HPDE6-E6E7 (cell line): ENCODE measurements around the gene MAN2B2.

Experiments used
- DNase-seq: peaks from one replicate; pipeline ENCODE4 v3.0.0; 2011; ENCODE audit warnings: missing footprints; ENCODE audit errors: extremely low spot score

The MAN2B2 gene

DNA sequence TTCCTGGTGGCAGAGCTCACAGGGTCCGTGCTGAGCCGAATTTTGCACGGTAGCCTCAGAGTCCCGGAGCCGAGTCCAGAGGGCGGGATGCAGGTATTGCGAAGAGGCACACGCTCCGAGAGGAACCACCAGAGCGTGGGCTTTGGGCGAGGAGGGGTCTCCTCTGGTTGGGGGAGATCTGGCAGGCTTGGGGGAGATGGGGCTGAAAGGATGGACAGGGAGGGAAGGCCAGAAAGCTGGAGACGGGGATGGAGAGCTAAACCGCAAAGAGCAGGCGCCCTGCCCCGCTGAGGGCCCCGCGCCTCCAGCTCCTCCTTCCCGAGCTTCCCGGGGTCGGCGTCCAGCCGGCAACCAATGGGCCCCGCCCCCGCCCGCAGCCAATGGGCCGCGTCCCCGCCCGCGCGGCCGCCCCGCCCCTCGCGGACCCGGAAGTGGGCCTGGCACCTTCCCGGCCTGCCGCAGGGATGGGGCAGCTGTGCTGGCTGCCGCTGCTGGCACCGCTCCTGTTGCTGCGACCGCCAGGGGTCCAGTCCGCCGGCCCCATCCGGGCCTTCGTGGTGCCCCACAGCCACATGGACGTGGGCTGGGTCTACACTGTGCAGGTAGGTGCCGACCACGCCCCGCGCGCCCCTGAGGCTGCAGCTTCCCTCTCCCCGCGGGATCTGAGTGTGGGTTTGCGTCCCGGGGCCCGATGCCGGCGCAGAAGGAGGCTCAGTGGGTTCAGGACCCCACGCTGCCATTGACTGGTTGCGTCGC, at the start of gene MAN2B2:
Gene MAN2B2 (plus strand): TSS at position 443 of the 756 bp plus-strand sequence. CDS start 22 bp downstream, at position 465.
- peak; percentile 89 for DNase-seq

GRCh38 chr4:6525474-6525873, 49.5 kb upstream of the MAN2B2 start:
- no peak for DNase-seq

DNA sequence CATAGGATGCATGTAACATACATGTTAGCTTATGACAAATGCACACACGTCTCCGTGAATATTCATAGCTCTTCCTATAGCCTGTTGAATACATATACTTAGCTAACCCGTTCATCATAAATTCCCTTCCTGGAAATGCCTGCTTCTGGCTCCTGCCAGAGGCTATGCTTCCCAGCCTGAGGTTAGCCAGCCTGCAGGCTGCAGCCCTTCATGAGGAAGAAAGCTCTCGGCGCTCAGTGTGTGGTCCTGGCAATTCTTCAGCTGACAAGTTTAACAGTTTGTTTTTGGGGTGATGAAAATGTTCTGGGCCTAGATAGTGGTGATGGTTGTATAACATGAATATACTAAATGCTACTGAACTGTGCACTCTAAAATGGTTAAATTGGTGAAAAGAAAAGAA, 48.8 kb upstream of the MAN2B2 start:
- DNase-seq, result no peak

- DNase-seq, result no peak
Measured at GRCh38 chr4:6526671-6527091, 48.3 kb upstream of the MAN2B2 start.

DNA sequence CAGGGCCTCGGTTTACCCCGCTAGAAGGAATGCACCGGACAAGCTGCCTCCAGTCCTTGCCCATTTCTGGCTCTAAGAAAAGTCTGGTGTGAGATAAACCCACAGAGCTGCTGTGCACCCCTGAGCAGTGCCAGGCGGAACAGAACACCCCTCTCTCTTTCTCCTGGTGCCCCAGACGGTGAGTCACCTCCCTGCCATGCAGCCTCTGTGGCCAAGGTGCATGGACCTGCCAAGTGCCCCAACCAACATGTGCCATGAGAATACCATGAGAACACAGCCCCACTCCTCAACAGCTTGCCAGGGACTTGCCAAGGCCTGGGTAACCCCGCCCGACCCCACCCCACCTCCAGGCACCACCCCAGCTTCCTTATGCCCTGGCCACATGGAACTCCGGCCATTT, 47.7 kb upstream of the MAN2B2 start:
- DNase-seq, result no peak

DNA sequence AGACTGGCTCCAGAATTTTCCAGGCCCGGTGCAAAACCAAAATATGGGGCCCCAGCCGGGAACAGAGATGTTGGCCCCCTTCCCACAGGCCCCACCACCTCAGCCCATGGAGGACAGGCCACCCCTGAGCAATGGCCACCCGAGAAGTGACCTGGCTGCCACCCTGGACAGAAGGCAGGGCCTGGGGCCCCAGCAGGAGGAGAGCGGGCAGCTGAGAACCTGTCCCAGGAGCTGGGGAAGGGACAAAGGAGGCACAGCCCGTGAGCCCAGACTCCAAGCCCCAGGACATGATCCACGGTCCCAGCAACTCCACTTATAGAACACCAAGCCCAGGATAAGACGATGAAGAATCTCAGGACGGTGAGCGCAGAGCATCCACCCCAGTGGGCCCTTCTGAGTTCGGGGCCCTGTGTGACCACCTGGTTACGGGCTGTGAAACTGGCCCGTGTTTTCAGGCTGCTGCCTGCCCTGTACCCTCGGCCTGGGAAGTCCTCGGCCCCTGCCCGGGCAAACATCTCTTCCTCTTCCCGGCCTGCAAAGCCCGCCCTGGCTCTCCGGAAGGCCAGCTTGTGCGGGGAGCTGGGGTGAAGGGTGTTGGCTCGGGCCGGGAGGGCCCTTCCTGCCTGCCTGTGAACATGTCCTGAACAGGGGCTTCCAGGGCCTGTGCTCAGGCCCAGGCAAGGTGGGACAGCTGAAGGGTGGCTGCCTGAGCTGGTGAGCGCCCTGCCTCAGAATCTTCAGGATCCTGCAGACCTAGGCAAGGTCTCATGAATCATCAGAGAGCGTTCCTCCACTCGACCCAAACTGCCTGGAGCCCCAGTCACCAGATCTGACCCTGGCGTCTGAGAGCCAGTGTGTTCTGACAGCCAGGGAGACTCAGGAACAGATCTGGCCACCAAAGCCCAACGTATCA, 47.0 kb upstream of the MAN2B2 start:
- DNase-seq, result no peak

- no peak for DNase-seq
Measured at GRCh38 chr4:6529021-6529420, 46.0 kb upstream of the MAN2B2 start.

DNA sequence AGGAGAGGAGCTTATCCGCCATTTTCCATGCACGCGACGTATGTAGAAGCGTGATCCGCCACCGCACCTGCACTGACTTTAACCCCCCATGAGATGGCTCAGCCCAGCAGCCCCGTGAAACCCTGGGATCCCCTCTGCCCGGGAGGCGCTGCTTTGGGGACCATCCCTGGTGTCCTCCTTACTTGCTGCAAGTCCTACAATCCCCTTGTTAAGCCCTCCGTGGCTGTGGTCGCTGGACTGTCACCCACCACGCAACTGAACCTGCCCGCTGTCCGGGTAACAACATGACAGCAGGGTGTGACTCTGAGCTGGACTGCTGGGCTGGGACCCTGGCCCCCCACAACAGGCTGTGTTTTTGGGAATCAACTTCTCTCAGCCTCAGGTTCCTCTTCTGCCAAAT, 44.7 kb upstream of the MAN2B2 start:
- no peak for DNase-seq

DNA sequence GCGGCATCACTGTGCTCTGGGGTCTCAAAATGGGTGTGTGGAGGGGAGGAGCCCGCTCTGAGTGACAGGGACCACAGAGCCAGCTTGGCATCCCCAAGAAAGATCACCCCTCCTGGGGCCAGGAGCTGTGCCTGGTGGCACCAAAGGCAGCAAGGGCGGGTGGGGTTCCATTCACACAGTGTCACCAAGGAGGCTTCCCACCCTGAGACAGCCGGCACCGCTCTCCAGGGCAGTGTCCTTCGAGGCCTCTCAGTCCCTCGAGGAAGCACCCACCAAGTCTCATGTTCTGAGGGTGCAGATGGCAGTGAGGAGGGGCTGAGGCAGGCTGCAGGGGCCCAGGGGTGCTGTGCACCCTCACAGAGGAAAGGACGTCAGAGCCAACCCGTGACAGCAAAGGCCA, 44.0 kb upstream of the MAN2B2 start:
- no peak for DNase-seq

DNA sequence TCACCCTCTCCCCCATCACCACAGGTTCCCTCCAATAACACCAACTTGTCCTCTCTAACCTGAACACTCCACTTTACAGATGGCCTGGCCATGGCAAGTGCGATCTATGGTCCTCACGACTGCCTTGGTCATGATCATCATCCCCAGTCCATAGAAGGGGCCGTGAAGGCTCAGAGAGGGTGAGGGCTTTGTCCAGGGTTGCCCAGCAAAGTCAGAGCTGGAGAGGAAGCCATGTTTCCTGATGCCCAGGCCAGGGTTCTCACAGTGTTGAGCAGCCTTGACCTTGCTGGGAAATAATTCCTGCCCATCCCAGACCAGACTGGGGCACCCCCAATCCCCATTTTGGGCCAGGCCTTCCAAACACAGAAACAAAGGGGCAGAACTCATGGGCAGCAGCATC, 42.9 kb upstream of the MAN2B2 start:
- DNase-seq, result no peak

DNA sequence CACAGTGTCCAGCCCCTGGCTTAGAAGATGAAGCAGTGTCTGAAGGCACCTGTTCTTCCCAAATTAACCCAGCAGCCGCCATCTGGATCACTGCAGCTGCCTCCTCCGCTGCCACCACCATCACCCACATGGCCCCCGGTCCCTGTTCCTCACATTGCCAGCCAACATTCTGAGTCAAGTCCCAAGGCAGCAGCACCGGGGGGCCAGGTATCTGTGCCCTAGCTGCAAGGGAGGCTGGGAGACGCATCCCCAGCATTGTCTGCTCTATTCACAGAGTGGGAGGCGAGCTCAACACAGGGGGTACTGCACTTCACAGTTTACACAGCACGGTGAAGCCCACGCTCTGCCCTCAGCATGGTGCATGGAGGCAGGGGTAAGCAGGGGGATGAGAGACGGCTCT, 42.3 kb upstream of the MAN2B2 start:
- DNase-seq, result no peak

- no peak for DNase-seq
Measured at GRCh38 chr4:6534050-6534449, 40.9 kb upstream of the MAN2B2 start.

DNA sequence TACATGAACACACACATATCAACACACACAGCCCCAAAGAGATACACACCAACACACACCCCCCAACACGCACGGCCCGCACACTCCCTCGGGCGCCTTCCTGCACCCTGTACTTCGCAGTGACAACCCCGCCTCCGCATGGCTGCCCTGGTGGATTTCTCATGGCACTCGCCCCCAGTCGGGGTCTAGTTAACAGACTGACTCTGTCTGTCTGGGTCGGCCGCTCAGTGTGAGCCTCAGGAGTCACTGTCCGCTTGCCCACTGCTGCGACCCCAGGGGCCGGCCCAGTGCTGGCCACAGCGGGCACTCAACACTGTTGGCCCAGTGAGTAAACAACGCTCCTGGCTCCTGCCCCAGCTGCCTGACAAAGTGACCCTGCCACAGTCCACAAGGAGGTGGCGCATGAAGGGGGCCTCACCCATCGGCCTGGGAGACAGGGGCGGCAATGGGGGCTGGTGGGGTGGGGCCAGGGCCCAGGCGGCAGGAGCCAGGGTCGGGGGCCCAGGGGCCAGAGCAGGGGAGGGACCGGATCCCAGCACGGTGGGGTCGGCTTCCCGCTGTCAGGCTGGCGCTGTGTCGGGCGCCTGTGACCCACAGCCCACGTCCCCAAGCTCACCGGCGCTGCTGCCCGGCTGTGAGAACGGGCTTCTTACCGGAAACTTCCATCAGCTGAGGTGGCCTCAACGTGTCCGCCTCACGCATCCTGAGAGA, 40.2 kb upstream of the MAN2B2 start:
- no peak for DNase-seq

GRCh38 chr4:6535329-6535692, 39.7 kb upstream of the MAN2B2 start:
- no peak for DNase-seq

DNA sequence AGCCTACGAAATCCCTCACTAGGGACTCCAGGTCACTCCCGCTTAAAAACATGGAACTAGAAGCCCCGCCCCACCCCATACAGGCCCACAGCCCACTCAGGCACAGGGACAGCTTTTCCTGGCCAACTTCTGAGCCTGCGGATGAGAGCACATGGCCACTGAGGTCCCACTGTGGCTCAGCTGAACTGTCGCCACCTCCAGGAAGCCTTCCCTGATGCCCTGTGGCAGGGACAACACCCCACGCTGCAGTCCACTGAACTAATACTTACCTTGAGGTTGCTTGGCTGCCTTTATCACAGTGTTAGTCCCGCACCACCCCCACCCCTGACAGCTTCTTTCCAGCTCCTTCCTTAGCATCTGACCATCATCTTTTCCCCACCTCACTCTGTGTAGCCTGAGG, 39.3 kb upstream of the MAN2B2 start:
- DNase-seq, result no peak

DNA sequence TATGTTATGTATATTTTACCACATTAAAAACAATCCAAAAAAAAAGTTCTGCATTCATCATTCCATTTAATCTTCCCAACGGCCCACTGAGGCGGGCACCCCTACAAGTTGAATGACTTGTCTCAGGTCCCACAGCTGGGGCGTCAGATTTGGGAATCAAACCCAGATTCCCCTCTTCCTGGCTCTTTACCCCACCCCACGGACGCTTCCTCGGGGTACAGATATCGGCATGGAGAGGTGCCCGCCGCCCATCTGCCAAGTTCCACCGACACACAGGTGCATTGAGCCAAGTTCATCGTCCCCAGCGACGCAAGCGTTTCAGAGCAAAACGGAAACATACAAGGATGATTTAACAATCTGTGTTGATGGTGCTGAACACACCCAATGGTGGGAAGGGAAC, 36.9 kb upstream of the MAN2B2 start:
- DNase-seq, result no peak

DNA sequence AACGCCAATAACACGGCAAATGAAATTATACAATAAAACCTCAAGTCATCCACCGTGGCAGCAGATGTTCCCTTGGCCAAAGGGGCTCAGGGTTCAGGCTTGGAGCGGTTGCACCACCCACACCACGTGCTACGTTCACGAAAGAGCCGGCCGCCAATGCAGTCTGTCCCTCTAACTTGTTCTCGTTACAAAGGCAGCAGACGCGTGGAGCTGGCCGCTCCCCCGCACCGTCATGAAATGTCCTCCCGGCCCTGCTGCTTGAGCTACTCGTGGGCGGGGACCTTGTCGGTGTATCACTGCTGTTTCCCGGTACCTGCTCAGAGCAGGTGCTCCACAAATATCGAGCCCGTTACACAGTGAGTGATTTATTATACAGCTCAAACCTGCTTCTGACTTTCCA, 36.4 kb upstream of the MAN2B2 start:
- DNase-seq, result no peak

DNA sequence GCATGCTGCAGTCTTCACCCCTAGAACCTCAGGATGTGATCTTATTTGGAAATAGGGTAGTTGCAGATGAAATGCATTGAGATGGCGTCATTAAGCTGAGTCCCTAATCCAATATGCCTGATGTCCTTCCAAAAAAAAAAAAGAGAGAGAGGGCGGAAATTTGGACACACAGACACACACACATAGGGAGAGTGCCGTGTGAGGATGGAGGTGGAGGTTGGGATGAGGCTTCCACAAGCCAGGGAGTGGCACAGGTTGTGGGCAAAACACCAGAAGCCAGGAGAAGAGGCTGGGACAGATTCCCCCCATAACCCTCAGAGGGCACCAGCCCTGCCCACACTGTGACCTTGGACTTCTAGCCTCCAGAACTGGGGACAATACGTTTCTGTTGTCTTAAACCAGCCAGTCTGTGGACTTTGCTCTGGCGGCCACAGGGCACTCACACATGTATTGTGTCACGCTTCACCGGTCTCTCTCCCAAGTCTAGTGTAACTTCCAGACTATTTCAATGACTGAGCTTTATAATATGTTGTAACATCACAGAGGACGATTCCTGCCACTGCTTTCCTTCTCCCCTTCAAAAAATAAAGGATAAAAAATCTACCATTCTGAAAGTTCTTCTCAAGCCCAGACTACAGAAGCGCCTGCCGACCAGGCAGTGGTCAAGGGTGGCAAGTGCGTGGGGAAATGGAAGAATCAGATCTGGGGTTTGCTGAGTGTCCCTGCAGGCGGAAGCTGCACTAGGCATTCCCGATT, 35.8 kb upstream of the MAN2B2 start:
- DNase-seq, result no peak

- no peak for DNase-seq
Measured at GRCh38 chr4:6540879-6541278, 34.1 kb upstream of the MAN2B2 start.

- DNase-seq, result no peak
Measured at GRCh38 chr4:6541789-6542188, 33.2 kb upstream of the MAN2B2 start.

DNA sequence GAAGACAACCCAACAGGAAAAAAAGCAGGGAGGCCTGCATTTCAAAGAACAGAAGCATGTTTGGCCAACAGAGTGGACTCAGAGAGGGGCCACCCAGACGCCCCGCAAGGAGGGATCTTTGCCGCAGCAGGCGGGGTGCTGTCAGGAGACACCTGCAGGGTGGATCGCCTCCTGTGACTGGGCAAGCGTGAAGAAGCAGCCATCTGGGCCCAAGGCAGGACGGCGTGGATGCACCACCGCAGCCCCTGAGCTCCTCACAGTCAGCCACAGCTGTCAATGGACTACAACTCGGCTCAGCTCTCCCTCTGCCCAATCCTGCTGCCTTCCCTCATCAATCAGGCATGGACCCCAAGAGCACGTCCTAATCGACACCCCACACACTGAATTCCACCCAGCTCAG, 32.0 kb upstream of the MAN2B2 start:
- DNase-seq, result no peak

GRCh38 chr4:6546091-6546490, 28.9 kb upstream of the MAN2B2 start:
- no peak for DNase-seq
